Panc1 (cell line): Measurements from ENCODE around the gene CAPN15. TPM values are rescaled to one million over a fixed set of nuclear protein-coding genes. Genes with fewer than 3 reads are reported as not detected.

ENCODE experiments used
- ATAC-seq: fragments of 200-7000 bp; cut with Tn5 transposase; 2 replicates; pipeline ENCODE4 v1.9.1; 2020; ENCODE audit warnings: mild to moderate bottlenecking, moderate library complexity
- BruUV-seq: library from RNA; stranded (reverse); fragments of 400-500 nt; replicated peaks from 2 replicates; lab custom pipeline; 2021; lab: Mats Ljungman, UMichigan
- CTCF ChIA-PET: fragments of 300-600 bp; sonication (Branson Sonifier 250); formaldehyde crosslinking; loops from one replicate; lab custom pipeline; 2022; ENCODE audit warnings: antibody characterized with exemption; lab: Charles Lee
- POLR2A ChIA-PET: fragments of 300-600 bp; sonication (Branson Sonifier 250); formaldehyde crosslinking; loops from one replicate; lab custom pipeline; 2022; ENCODE audit warnings: antibody characterized with exemption; lab: Charles Lee
- DNase-seq: peaks from one replicate; pipeline ENCODE4 v3.0.0-alpha.2; 2010; ENCODE audit warnings: low read depth, low spot score
- H3K27ac ChIP-seq: 2 replicates; pipeline ENCODE4 v1.5.1; 2011; ENCODE audit warnings: mild to moderate bottlenecking, low read length, inconsistent platforms
- H3K27me3 ChIP-seq: fragments of 200-500 bp; sonication (Bioruptor generic); 2 replicates; pipeline ENCODE4 v1.6.0; 2014; ENCODE audit warnings: low read length, inconsistent platforms; ENCODE audit not compliant: control insufficient read depth, insufficient read depth
- H3K36me3 ChIP-seq: fragments of 200-500 bp; sonication (Bioruptor generic); 2 replicates; pipeline ENCODE4 v1.5.1; 2014; ENCODE audit warnings: inconsistent platforms, mild to moderate bottlenecking, low read length, moderate library complexity; ENCODE audit not compliant: control insufficient read depth, insufficient read depth
- H3K4me1 ChIP-seq: 2 replicates; pipeline ENCODE4 v1.5.1; 2011; ENCODE audit warnings: inconsistent platforms, mild to moderate bottlenecking, low read length, moderate library complexity; ENCODE audit not compliant: control insufficient read depth, insufficient read depth
- H3K4me3 ChIP-seq, 2 experiments: 2 replicates each; pipeline ENCODE4 v1.5.1; 2011 to 2012; ENCODE audit warnings: low read depth in 2 of 2, low read length in 2 of 2, mild to moderate bottlenecking in 2 of 2, inconsistent platforms in 1 of 2, moderate library complexity in 1 of 2
- H3K9me3 ChIP-seq: fragments of 200-500 bp; sonication (Bioruptor generic); 2 replicates; pipeline ENCODE4 v1.5.1; 2014; ENCODE audit warnings: low read depth, mild to moderate bottlenecking, inconsistent platforms, low read length, moderate library complexity; ENCODE audit not compliant: control insufficient read depth, insufficient read depth
- CTCF ChIP-seq: fragments of 450-650 bp; IDR thresholded peaks from 2 replicates; pipeline ENCODE4 v1.5.1; 2017; ENCODE audit warnings: mild to moderate bottlenecking
- POLR2AphosphoS5 ChIP-seq: IDR thresholded peaks from 2 replicates; pipeline ENCODE4 v1.6.1; 2012; ENCODE audit warnings: mild to moderate bottlenecking, low read depth, low read length, moderate library complexity
- REST ChIP-seq, 2 experiments: IDR thresholded peaks; 2 replicates each; pipeline ENCODE4 v1.6.1; 2011 to 2012; ENCODE audit warnings: low read depth in 2 of 2, control low read depth in 1 of 2, low read length in 1 of 2, mild to moderate bottlenecking in 1 of 2, moderate library complexity in 1 of 2; ENCODE audit not compliant: insufficient read depth in 1 of 2
- SIN3A ChIP-seq: IDR thresholded peaks from 2 replicates; pipeline ENCODE4 v1.6.1; 2012; ENCODE audit warnings: low read depth, mild to moderate bottlenecking, low read length, moderate library complexity, borderline replicate concordance; ENCODE audit not compliant: insufficient read depth
- TCF7L2 ChIP-seq: IDR thresholded peaks from 2 replicates; pipeline ENCODE4 v1.6.1; 2011; ENCODE audit warnings: mild to moderate bottlenecking, low read depth, low read length, inconsistent platforms
- in situ Hi-C: cut with HindIII; loops from 2 replicates; pipeline ENCODE4 v1.10.0; 2016; ENCODE audit warnings: low sequenced_read_pairs, low pct_unique_long_range_greater_than_20kb
- intact Hi-C: fragments of 100-400 bp; cut with micrococcal nuclease; formaldehyde crosslinking; loops from one replicate; pipeline ENCODE4 v1.10.0; 2022; ENCODE audit not compliant: unreplicated experiment
- total RNA-seq: library from RNA; stranded (reverse); gene quantifications from one replicate; pipeline ENCODE4 v1.2.1, GENCODE V29; 2021; ENCODE audit not compliant: unreplicated experiment

The CAPN15 gene
- total RNA-seq, 1 experiment from 2014 or later: 78.5 TPM

DNA sequence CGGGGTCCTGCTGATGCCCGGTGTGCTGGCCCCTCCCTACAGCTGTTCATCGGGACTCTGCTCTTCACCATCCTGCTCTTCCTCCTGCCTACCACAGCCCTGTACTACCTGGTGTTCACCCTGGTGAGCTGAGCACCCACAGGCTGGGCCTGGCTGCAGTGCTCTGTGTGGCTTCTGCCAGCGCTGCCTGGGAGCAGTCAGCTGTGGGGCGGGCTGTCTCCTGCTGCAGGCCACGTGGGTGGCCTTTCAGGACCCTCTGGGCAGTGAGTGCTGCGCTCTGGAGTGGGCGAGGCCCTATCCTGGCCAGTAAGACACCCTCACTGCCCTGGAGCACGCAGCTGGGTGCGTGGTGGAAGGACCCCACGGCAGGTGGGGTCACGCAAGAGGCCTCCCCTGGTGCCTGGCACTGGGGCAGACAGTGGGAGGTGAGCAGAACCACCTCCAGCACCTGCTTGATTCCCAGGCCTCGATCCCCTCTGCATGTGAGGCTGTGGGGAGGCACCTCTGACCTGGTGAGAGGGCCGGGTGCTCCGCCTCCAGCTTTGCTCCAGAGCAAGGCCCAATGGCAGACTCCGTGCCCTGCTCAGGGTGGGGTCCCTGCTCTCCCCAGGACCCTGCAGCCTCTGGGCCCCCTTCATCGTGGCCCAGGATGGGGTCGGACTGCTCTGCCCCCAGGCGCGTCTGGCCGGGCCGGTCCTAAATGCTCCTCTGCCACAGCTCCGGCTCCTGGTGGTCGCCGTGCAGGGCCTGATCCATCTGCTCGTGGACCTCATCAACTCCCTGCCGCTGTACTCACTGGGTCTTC lies 52.8 kb downstream of the CAPN15 start:
- no peak for TF ChIP-seq CTCF
- no peak for TF ChIP-seq TCF7L2
- no peak; the same call in 1 of the 2 replicates for TF ChIP-seq POLR2AphosphoS5
- no peak for TF ChIP-seq SIN3A
- no peak for TF ChIP-seq REST (IDR thresholded peaks at IDR 0.05; ENCODE audit: insufficient read depth in 1 of 2, low read depth in 2 of 2, low read length in 1 of 2)
- ChIA-PET POLR2A (no interaction called here), CTCF (no interaction called here)
- ATAC-seq (no peak), DNase-seq (no peak)
- in situ Hi-C loops: no loop called here
- H3K27me3 ChIP-seq: no peaks in the 10 kb centered on the region
- H3K4me3 ChIP-seq: no peak overlapping the region
- no peak overlapping the region for H3K27ac ChIP-seq
- H3K4me1 ChIP-seq: peaks cover 14% of the 10 kb centered on the region
- H3K36me3 ChIP-seq: no peaks in the 10 kb centered on the region
- no TSS peak for BruUV-seq
- no peaks in the 10 kb centered on the region for H3K9me3 ChIP-seq
- intact Hi-C loops: no loop called here

DNA sequence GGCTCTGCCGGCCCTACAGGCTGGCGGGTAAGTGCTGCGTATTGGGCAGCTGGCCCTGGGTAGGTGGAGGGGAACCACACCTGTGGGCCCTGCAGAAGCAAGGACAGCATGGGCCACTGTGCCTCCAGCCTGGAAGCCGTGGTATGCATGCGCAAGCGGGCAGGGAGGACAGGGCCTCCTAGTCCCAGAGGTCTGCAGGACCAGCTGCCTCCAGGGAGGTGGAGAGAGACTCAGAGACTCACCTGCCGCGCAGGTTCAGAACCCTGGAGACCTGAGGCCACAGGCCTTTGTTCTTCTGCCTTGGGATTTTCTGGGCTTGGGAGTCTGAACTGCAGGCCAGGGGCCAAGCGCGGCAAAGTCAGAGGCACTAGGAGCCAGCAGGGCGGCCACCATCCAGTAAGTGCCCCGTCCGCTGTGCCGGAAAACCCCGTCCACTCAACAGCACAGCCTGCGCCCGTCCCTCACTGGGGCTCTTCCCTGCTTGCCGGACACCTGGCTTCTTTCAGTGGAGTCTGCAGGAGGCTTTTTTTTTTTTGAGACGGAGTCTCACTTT lies 53.5 kb downstream of the CAPN15 start:
- POLR2A ChIA-PET: no interaction called here
- in situ Hi-C loops: no loop called here

More for the DNA sequence above, 53.5 kb downstream of the CAPN15 start:
- H3K27ac ChIP-seq: no peak overlapping the region
- BruUV-seq: no TSS peak
- intact Hi-C loops: no loop called here
- no peaks in the 10 kb centered on the region for H3K36me3 ChIP-seq
- ATAC-seq: no peak
- peaks cover 18% of the 10 kb centered on the region for H3K4me1 ChIP-seq
- H3K27me3 ChIP-seq: no peaks in the 10 kb centered on the region
- TF ChIP-seq POLR2AphosphoS5 (no peak), SIN3A (no peak), TCF7L2 (no peak), CTCF (no peak), REST (IDR thresholded peaks at IDR 0.05; ENCODE audit: insufficient read depth in 1 of 2, low read depth in 2 of 2, low read length in 1 of 2) (no peak)
- H3K9me3 ChIP-seq: no peaks in the 10 kb centered on the region
- no peak overlapping the region for H3K4me3 ChIP-seq
- CTCF ChIA-PET: interaction anchor here (0.7 kb wide), 1 partner anchor 71 kb away, joined by 4 read pairs; no protein-coding TSS in a partner anchor
- DNase-seq: no peak
